ENCODE measurements around the gene DISP2.

DISP2 gene

GRCh38 chr15:40343512-40343911, 14.5 kb upstream of the DISP2 start:
- DNase-seq, result no peak

GRCh38 chr15:40344217-40344616, 13.8 kb upstream of the DISP2 start:
- DNase-seq, result no peak

DNA sequence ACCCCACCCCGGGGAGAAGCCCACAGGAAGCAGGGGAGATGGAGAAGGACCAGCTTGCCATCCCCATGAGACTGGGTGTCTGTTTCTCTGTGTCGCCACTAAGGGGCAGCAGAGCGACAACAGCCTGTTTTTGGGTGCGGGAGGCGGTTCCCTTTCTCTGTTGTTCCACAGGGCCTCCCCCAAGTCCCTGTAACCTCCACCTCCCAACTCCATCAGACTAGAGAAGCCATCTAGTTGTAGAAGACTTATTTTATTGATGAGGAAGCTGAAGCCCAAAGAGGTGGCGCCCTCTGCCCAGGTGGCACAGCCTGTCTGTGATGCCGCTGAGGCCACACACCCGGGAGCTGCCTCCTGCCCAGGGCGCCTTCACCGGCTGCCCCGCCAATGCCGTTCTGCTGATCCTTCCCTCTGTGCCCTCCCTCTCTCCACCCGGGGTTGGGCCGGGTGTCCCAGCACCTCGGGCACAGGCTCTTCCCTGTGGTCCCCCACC, 13.3 kb upstream of the DISP2 start:
- peak; percentile 77 for DNase-seq

DNA sequence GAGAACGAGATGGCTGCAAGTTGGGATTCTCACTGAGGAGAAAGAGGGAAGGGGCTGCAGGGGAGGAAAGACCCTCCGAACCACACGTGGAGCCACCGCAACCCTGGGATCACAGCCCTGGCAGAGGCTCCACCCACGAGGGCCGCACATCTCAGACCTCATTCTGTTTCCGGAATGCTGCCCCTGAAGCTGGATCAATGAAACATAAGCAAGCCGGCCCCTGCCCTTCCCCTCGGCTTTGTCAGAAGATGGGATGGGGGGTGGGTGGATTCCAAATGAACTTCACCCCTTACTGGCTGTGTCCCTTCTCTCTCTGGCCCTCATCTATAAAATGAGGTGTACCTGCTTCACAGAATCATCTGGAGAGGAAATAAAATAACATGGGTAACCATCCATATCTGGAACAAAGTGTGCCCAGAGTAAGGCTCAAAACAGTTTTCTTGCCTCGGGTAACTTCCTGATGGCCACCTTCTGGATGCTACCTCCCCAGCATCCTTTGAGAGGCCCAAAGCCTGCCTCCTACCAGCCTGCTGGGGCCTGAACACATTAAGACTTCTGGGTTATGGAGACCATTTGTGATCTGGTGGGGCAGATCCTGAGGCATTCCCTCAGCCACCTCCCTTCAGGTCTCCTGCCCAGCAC, 12.7 kb upstream of the DISP2 start:
- no peak for DNase-seq

DNA sequence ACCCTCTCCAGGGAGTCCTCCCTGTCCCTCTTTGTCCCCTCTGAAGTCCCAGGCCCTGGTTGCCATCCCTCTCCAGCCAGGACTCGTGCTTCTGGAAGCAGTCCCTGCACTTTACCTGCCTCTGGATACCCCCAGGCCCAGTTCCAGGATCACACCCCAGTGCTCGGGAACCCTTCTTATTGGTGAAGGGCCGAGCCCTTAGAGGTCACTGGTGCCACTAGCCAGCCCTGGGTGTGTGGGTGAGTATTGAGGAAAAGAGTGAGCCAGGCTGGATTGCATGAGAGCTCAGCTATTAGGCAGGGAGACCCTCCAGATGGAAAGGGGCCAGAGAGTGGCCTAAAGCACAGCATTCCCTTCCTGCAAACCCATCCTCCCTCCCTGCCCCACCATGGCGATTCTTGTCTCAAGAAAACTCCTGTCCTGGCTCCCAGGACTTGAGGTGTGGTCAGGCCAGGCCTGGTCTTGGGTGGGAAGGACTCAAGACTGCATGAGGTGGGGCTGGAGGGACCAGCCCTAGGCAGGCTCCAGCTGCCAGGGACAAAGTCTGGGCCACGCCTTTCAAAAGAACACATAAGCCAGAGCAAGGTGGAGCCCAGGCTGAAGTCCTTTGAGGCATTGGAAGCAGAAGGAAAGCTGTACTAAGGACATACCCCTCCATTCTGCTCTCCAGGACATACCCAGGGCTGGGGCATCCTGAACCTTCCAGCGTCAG, 12.0 kb upstream of the DISP2 start:
- DNase-seq, result no peak

DNA sequence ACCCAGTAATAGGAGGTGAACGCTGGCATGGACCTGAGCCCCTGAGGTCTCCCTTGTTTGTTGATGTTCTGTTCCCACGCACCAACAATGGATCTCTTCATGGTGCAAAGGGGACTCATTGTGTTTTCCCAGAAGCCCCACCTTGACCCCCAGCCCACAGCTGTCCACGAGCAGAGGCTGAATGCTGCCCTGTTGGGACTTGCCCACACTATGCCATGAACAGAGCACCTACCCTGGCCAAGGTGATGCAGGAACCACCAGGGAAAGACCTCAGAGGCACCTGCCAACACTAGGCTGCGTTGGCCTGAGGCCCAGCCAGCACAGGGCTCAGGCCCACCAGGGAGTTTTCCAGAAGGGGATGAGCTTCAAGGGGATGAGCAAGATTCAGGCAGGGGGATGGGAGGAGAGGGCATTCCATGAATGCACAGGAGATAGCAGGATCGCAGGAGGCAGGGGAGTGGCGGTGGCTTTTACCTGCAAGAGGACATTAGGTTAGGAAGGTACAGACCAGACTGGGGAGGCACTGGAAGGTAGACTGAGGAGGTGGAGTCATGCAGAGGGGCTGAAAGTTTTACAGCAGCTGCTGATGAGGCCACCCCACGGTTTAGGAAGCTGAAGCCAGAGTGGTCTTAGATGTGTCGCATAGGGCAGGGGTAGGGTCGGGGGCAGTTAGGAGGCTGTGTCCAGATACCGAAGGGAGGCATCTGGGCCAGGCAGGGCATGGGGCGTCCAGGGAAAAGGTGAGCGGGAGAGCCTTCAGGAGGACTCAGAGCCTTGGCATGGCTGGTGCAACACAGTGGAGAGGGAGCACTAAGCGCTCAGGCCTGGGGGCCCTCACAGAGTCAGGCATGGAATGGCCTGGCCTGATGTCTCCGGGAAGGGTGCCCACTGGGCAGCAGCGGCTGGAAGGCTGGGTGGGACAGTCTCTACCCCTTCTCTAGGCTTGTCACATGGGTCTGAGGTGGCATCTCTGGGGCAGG, 11.2 kb upstream of the DISP2 start:
- DNase-seq, result no peak

- DNase-seq, result no peak
Observed at GRCh38 chr15:40347559-40348473, 10.2 kb upstream of the DISP2 start.

GRCh38 chr15:40348474-40348870, 9.5 kb upstream of the DISP2 start:
- peak; percentile 57 for DNase-seq

DNA sequence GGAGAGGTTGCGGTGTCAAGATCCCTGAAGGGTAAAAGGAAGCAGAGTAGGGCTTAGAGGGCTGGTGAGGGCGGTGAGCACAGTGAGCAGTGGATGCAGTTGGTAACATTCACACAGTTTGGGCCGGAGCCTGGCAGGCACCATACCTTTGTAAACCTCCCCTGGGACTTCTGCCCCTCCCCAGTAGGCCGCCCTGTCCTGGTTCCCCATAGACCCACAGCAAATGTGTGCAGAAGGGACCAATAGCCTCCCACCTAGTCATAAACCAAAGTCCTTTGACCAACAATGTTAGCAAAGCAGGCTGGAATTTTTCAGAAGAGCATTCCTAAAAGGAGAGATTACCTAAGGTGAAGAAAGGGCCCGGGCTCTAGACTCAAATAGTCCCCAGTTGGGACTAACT, 8.9 kb upstream of the DISP2 start:
- DNase-seq, result no peak

- DNase-seq, result no peak
Observed at GRCh38 chr15:40352281-40352901, 5.6 kb upstream of the DISP2 start.

- DNase-seq, result no peak
Observed at GRCh38 chr15:40353697-40354096, 4.3 kb upstream of the DISP2 start.

GRCh38 chr15:40354408-40355171, 3.4 kb upstream of the DISP2 start:
- DNase-seq, result peak; percentile 24

DNA sequence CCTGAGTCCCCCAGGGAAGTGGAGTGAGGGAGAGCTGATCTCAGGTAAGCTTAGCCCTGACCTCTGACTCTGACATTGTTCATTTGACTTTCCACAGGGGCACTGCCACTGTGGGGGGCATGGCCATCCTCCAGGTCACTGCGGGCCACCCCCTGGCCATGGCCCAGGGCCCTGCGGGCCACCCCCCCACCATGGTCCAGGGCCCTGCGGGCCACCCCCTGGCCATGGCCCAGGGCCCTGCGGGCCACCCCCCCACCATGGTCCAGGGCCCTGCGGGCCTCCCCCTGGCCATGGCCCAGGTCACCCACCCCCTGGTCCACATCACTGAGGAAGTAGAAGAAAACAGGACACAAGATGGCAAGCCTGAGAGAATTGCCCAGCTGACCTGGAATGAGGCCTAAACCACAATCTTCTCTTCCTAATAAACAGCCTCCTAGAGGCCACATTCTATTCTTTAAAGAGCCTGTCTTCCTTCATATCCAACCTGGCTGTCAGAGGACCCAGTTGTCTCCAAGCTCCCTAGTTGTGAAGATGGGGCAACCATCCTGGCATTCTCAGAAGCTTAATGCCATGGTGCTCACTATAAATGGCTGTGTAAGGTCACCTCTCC, 1.9 kb upstream of the DISP2 start:
- DNase-seq, result no peak

DNA sequence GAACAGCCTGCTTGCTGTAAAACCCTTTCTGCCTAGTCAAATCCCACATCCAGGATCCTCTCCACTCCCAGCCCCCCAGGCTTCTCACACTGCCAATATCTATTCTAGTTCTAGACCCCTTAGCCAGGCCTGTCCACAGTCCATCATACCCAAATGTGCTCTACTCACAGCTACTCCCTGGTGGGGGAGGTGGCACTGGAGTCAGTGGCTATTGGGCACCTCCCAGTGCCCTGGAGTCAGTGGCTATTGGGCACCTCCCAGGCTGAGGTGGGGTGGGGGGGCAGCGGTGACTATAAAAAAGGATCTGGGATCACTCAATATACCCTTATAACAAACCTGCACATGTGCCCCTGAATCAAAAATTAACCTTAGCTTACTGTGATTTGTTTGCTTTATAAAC, 773 bp upstream of the DISP2 start:
- no peak for DNase-seq

GRCh38 chr15:40358471-40359353, 693 bp downstream of the DISP2 start:
- DNase-seq, result no peak

- DNase-seq, result no peak
Observed at GRCh38 chr15:40360015-40360414, 2.0 kb downstream of the DISP2 start.

- DNase-seq, result no peak
Observed at GRCh38 chr15:40361640-40362039, 3.6 kb downstream of the DISP2 start.

- no peak for DNase-seq
Observed at GRCh38 chr15:40363611-40364010, 5.6 kb downstream of the DISP2 start.

DNA sequence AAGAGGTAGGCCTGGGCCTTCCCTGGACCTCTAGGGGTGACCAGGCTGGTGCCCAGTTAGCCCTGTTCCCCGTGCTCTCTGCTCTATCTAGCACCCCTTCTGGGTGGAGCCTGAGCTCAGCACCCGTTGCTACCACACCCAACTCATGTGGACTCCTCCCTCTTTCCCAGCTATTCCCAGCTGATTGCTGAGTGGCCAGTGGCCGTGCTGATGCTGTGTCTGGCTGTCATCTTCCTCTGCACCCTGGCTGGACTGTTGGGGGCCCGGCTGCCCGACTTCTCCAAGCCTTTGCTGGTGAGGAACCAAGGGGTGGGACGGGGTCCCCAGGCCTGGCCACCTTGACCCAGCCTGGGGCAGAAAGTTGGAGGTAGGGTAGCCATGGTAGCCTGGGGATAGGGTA, 6.2 kb downstream of the DISP2 start:
- DNase-seq, result peak; percentile 70

DNA sequence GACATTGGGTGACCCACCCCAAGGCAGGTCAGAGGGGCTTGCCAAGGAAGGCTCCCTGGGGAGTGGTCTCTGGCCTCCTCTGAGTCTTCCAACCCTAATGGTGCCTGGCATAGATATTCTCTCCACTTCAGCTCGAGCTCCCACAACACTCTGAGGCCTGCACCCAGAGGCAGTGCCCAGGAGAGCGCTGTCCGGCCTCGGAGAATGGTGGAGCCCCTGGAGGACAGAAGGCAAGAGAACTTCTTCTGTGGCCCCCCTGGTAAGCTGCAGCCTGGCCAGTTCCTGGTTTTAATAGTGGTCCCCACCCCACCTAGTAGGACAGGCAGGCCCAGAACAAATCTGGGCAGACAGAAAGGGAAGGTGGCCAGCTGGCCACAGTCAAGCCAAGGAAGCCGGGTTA, 7.0 kb downstream of the DISP2 start:
- no peak for DNase-seq

All from hematopoietic multipotent progenitor cell treated with erythropoietin and hydrocortisone succinate and interleukin-3 and kit ligand, for 8 days (in vitro differentiated cells).